AG04450 (cell line): Measurements from ENCODE around the gene GLIPR1. TPM values are rescaled to one million over a fixed set of nuclear protein-coding genes. Genes with fewer than 3 reads are reported as not detected.

ENCODE experiments used
- CTCF ChIA-PET: fragments of 300-600, 350-600 bp; formaldehyde crosslinking; extraction: SDS; loops from one replicate; lab custom pipeline; 2022; ENCODE audit warnings: antibody characterized with exemption, inconsistent platforms; lab: Charles Lee
- POLR2A ChIA-PET: fragments of 350-600 bp; formaldehyde crosslinking; extraction: SDS; loops from one replicate; lab custom pipeline; 2021; ENCODE audit warnings: antibody characterized with exemption, inconsistent platforms; lab: Yijun Ruan, JAX
- DNase-seq: peaks from one replicate; pipeline ENCODE4 v3.0.0-alpha.2; 2011; ENCODE audit warnings: low read depth, low spot score
- H3K27ac ChIP-seq: one replicate; pipeline ENCODE4 v1.5.1; 2012; ENCODE audit warnings: low read depth, low read length, control low read depth
- H3K27me3 ChIP-seq: one replicate; pipeline ENCODE4 v1.6.0; 2012; ENCODE audit warnings: low read length; ENCODE audit not compliant: control insufficient read depth, insufficient read depth
- H3K4me3 ChIP-seq: 2 replicates; pipeline ENCODE4 v1.5.1; 2011; ENCODE audit warnings: mild to moderate bottlenecking, low read depth, low read length, control low read depth
- H3K9me3 ChIP-seq: 2 replicates; pipeline ENCODE4 v1.5.1; 2012; ENCODE audit warnings: low read length; ENCODE audit not compliant: control insufficient read depth, insufficient read depth
- polyA plus RNA-seq: library from polyadenylated mRNA; depleted of rRNA; stranded (reverse); fragments of >200 nt; gene quantifications from 2 replicates; pipeline ENCODE4 v1.2.3, GENCODE V29; 2011
- TF ChIP-seq, protein P1 (sequence below): IDR thresholded peaks from 2 replicates; pipeline ENCODE4 v1.5.1; 2011; ENCODE audit warnings: low read depth, low read length, control low read depth, inconsistent platforms

Gene GLIPR1
- polyA plus RNA-seq, 1 experiment, result 335 TPM

DNA sequence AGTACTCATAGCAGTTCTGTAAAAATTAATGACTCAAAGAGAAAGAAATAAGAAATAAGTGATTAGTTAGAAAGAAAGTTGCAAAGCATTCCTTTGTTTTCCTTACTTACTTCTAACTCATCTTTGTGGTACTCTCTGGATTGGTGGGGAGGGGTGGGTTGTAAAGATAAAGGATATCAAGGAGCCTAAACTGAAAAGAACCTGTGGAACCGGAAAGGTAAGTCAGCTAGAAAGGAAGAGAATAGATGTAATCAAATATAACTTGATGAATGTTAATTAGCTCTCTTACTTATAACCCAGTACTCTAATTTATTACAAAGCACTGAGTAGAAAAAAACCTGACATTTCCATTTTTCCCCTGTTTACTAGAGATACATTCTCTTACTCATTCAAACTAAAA lies 68.3 kb downstream of the GLIPR1 start:
- DNase-seq, result no peak
- POLR2A ChIA-PET, result no interaction called here
- Histone ChIP-seq H3K27me3 (no peaks in the 10 kb centered on the region), H3K27ac (no peak overlapping the region), H3K4me3 (no peak overlapping the region), H3K9me3 (no peaks in the 10 kb centered on the region)
- TF ChIP-seq, protein P1, sequence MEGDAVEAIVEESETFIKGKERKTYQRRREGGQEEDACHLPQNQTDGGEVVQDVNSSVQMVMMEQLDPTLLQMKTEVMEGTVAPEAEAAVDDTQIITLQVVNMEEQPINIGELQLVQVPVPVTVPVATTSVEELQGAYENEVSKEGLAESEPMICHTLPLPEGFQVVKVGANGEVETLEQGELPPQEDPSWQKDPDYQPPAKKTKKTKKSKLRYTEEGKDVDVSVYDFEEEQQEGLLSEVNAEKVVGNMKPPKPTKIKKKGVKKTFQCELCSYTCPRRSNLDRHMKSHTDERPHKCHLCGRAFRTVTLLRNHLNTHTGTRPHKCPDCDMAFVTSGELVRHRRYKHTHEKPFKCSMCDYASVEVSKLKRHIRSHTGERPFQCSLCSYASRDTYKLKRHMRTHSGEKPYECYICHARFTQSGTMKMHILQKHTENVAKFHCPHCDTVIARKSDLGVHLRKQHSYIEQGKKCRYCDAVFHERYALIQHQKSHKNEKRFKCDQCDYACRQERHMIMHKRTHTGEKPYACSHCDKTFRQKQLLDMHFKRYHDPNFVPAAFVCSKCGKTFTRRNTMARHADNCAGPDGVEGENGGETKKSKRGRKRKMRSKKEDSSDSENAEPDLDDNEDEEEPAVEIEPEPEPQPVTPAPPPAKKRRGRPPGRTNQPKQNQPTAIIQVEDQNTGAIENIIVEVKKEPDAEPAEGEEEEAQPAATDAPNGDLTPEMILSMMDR, result no peak
- CTCF ChIA-PET, result no interaction called here

DNA sequence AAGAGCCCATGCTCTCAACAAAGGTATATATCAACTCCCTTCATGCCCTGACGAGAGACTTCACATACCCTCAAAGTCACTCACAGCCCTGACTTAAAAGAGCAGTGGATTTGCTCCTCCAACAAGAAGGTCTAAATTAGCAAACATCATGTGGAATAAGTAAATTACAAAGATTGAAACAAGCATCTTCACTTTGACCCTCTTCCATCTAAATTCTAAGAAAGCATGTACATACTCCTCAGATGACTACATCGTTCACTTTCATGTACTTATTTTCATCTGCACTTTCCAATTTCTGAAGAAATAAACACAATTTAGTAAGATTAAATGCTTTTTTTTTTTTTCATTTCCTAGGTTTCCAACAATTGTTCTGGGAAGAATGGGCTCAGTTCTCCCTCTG lies 69.4 kb downstream of the GLIPR1 start:
- CTCF ChIA-PET, result interaction anchor here (0.9 kb wide), 1 partner anchor 24 kb away, joined by 3 read pairs; no protein-coding TSS in a partner anchor
- DNase-seq, result no peak
- H3K9me3 ChIP-seq, result no peaks in the 10 kb centered on the region
- H3K27me3 ChIP-seq, result no peaks in the 10 kb centered on the region
- H3K27ac ChIP-seq, result no peak overlapping the region
- TF ChIP-seq, protein P1, result no peak
- POLR2A ChIA-PET, result interaction anchor here (0.6 kb wide), 1 partner anchor 107 kb away, joined by 3 read pairs; no protein-coding TSS in a partner anchor
- H3K4me3 ChIP-seq, result no peak overlapping the region

- no peak overlapping the region for H3K27ac ChIP-seq
- TF ChIP-seq, protein P1, result no peak
- ChIA-PET CTCF (interaction anchor here (0.9 kb wide), 1 partner anchor 24 kb away, joined by 3 read pairs; no protein-coding TSS in a partner anchor), POLR2A (no interaction called here)
- H3K4me3 ChIP-seq, result no peak overlapping the region
- no peaks in the 10 kb centered on the region for H3K27me3 ChIP-seq
- no peaks in the 10 kb centered on the region for H3K9me3 ChIP-seq
- DNase-seq, result no peak
Observed at GRCh38 chr12:75550401-75551240, 70.1 kb downstream of the GLIPR1 start.

DNA sequence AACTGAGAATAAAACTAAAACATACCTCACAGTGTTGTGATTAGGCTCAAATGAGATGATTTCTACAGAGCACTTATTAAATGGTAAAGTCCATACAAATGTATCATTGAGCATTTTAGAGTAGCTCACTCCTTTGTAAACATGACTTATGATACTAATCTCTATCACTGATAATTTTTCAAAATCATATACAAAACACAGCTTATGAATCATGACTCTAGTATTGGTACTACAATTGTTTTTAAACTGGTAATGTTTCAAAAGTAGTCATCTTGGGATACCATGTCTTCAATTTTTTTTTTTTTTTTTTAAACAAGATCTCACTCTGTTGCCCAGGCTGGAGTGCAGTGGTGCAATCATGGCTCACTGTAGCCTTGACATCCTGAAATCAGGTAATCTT lies 70.9 kb downstream of the GLIPR1 start:
- H3K27ac ChIP-seq, result no peak overlapping the region
- no peaks in the 10 kb centered on the region for H3K27me3 ChIP-seq
- ChIA-PET CTCF (no interaction called here), POLR2A (no interaction called here)
- H3K9me3 ChIP-seq, result no peaks in the 10 kb centered on the region
- TF ChIP-seq, protein P1, result no peak
- H3K4me3 ChIP-seq, result no peak overlapping the region
- no peak for DNase-seq

- Histone ChIP-seq H3K27me3 (no peaks in the 10 kb centered on the region), H3K27ac (peak overlapping the region; percentile 43), H3K4me3 (no peak overlapping the region), H3K9me3 (no peaks in the 10 kb centered on the region)
- ChIA-PET POLR2A (interaction anchor here (1.0 kb wide), 2 partner anchors 15 to 478 kb away, joined by 3 to 4 read pairs; partner anchors contain the start of gene PHLDA1), CTCF (interaction anchor here (0.9 to 1.7 kb wide), 4 partner anchors 10 to 173 kb away, joined by 3 to 4 read pairs (median 3); no protein-coding TSS in a partner anchor)
- TF ChIP-seq, protein P1, result no peak
- no peak for DNase-seq
Observed at GRCh38 chr12:75553398-75553797, 72.8 kb downstream of the GLIPR1 start.
